HUDEP-2 (cell line): Measurements from ENCODE around the gene MRPL23.
A peak's percentile ranks its signal among the peaks of the same experiment; 100 is the strongest.

ENCODE experiments used
- DNase-seq, 76 experiments: peaks; one replicate each; lab custom pipeline; 2025; ENCODE audit not compliant: unreplicated experiment in 76 of 76; lab: John Stamatoyannopoulos, UW

The MRPL23 gene

GRCh38 chr11:1952806-1953482 lies 5.8 kb downstream of the MRPL23 start:
- DNase-seq, result no peak

- peak in 7 of 76 experiments; percentile 3 to 28 (median 11) for DNase-seq
Measured at GRCh38 chr11:1953489-1954266, 6.5 kb downstream of the MRPL23 start.

GRCh38 chr11:1958367-1958766 lies 11.2 kb downstream of the MRPL23 start:
- DNase-seq, result no peak

- no peak for DNase-seq
Measured at GRCh38 chr11:1959786-1960185, 12.7 kb downstream of the MRPL23 start.

- DNase-seq, result no peak
Measured at GRCh38 chr11:1963864-1964263, 16.7 kb downstream of the MRPL23 start.

- DNase-seq, result no peak
Measured at GRCh38 chr11:1964348-1964747, 17.2 kb downstream of the MRPL23 start.

GRCh38 chr11:1964955-1965354 lies 17.8 kb downstream of the MRPL23 start:
- DNase-seq, result no peak

- DNase-seq, result no peak
Measured at GRCh38 chr11:1966531-1966930, 19.4 kb downstream of the MRPL23 start.

- no peak for DNase-seq
Measured at GRCh38 chr11:1967641-1968225, 20.6 kb downstream of the MRPL23 start.

- DNase-seq, result no peak
Measured at GRCh38 chr11:1968454-1969002, 21.4 kb downstream of the MRPL23 start.

GRCh38 chr11:1969035-1969434 lies 21.9 kb downstream of the MRPL23 start:
- no peak for DNase-seq

- no peak for DNase-seq
Measured at GRCh38 chr11:1969776-1970175, 22.6 kb downstream of the MRPL23 start.

GRCh38 chr11:1970956-1971355 lies 23.8 kb downstream of the MRPL23 start:
- no peak for DNase-seq

GRCh38 chr11:1975185-1975584 lies 28.1 kb downstream of the MRPL23 start:
- no peak for DNase-seq

- no peak for DNase-seq
Measured at GRCh38 chr11:1978720-1979473, 31.8 kb downstream of the MRPL23 start.

GRCh38 chr11:1979607-1980006 lies 32.5 kb downstream of the MRPL23 start:
- no peak for DNase-seq

- DNase-seq, result no peak
Measured at GRCh38 chr11:1982873-1983600, 35.9 kb downstream of the MRPL23 start.

GRCh38 chr11:1983601-1983961 lies 36.4 kb downstream of the MRPL23 start:
- DNase-seq, result no peak

- DNase-seq, result no peak
Measured at GRCh38 chr11:1987024-1987423, 39.9 kb downstream of the MRPL23 start.

GRCh38 chr11:1988174-1988573 lies 41.0 kb downstream of the MRPL23 start:
- DNase-seq, result no peak
